Ovary (tissue), 9 donors: ENCODE results near the gene PLCL1. TPM values are rescaled to one million over a fixed set of nuclear protein-coding genes. Genes with fewer than 3 reads are reported as not detected.

Experiments
- DNase-seq, 5 donors: peaks; one replicate each; pipeline ENCODE4 v3.0.0-alpha.2; 2019 to 2020
- H3K27ac ChIP-seq, 2 donors: fragments of 200-600 bp; one replicate each; pipeline versions ENCODE4 v1.5.1 to v1.8.0; 2019 to 2022
- H3K27me3 ChIP-seq: fragments of 200-600 bp; one replicate; pipeline ENCODE4 v1.8.0; 2022
- H3K36me3 ChIP-seq: fragments of 200-600 bp; sonication (generic); one replicate; pipeline ENCODE4 v1.5.1; 2019
- H3K4me1 ChIP-seq: one replicate; pipeline ENCODE4 v1.8.1; 2013; ENCODE audit warnings: mild to moderate bottlenecking, moderate library complexity; ENCODE audit not compliant: insufficient read depth
- H3K4me3 ChIP-seq: fragments of 200-600 bp; sonication (generic); one replicate; pipeline ENCODE4 v1.5.1; 2017
- H3K9me3 ChIP-seq, 2 donors: fragments of 200-600 bp in 1 of 2; sonication (generic) in 1 of 2; one replicate each; pipeline versions ENCODE4 v1.5.1 to v1.8.1; 2013 to 2019; ENCODE audit warnings: mild to moderate bottlenecking in 1 of 2, moderate library complexity in 1 of 2
- EP300 ChIP-seq: sonication (generic); formaldehyde crosslinking; IDR thresholded peaks from one replicate; pipeline ENCODE4 v1.6.1; 2017; ENCODE audit warnings: antibody characterized with exemption
- POLR2A ChIP-seq: fragments of 450-650 bp; IDR thresholded peaks from one replicate; pipeline ENCODE4 v1.6.1; 2017; ENCODE audit warnings: antibody characterized with exemption, mild to moderate bottlenecking, moderate library complexity
- WGBS, 3 donors: extraction: QIAGEN DNeasy Blood & Tissue Kit in 1 of 3; methylation state at CpG; one replicate each; pipeline versions ENCODE4 v1.1.5 to v1.1.7; 2013 to 2017; 5-methylcytosine and 5-hydroxymethylcytosine counted together
- intact Hi-C, 4 donors: fragments of 100-400 bp; cut with DNase I; formaldehyde crosslinking; loops; one replicate each; pipeline versions ENCODE4 v1.11.0 to v1.15.1; 2022 to 2023
- polyA plus RNA-seq, 2 donors: library from polyadenylated mRNA; stranded (reverse); fragments of 200-250 nt in 1 of 2; fragments of 350-450 nt in 1 of 2; fragmentation: Illumina TruSeq in 1 of 2; extraction: RNeasy Lipid Tissue Mini Kit (QIAGEN cat#74804) in 1 of 2; gene quantifications; one replicate each; pipeline ENCODE4 v1.2.3, GENCODE V29; 2013 to 2014
- total RNA-seq, 7 donors: library from RNA; depleted of rRNA in 2 of 7; stranded (reverse); fragments of >200 nt in 2 of 7; fragmentation: NEBNext Ultra II Directional in 3 of 7; extraction: Animal tissue kit (Norgen Biotek cat#: 25700) in 3 of 7; gene quantifications; one replicate each; pipeline versions ENCODE4 v1.1.0 to v1.2.4, GENCODE V29; 2016 to 2023
- TF ChIP-seq, protein P1 (sequence below), 3 donors: fragments of 450-650 bp in 2 of 3; fragments of 200-600 bp in 1 of 3; IDR thresholded peaks; one replicate each; pipeline versions ENCODE4 v1.5.1 to v1.8.0; 2016 to 2022; ENCODE audit warnings: antibody characterized with exemption in 3 of 3, mild to moderate bottlenecking in 1 of 3
- donor health status: DM: no; HTN: no; CAD: no; lungs with moderate emphysema.
- donor health status: DM: no; HTN: no; CAD: no.
- donor health status: Bipolar disorder and iron deficiency.
- donor health status: DM: yes; HTN: yes; CAD: no.
- donor health status: DM: no; HTN: no; CAD: no.
- donor health status: DM: yes; HTN: yes; CAD: no.

The PLCL1 gene
- total and polyA plus RNA-seq, 9 donors: 8.4 to 17.9 (median 11.1) TPM

- WGBS, 3 donors: 78 to 85% (median 80%) methylated on average over 3 of the region's 3 CpGs
- no peaks in the 10 kb centered on the region for H3K36me3 ChIP-seq
- no peak overlapping the region for H3K4me3 ChIP-seq
- intact Hi-C loops: no loop called here
- DNase-seq: no peak
- no peak overlapping the region for H3K27ac ChIP-seq
- H3K9me3 ChIP-seq: no peaks in the 10 kb centered on the region
- no peaks in the 10 kb centered on the region for H3K27me3 ChIP-seq
- TF ChIP-seq, protein P1, sequence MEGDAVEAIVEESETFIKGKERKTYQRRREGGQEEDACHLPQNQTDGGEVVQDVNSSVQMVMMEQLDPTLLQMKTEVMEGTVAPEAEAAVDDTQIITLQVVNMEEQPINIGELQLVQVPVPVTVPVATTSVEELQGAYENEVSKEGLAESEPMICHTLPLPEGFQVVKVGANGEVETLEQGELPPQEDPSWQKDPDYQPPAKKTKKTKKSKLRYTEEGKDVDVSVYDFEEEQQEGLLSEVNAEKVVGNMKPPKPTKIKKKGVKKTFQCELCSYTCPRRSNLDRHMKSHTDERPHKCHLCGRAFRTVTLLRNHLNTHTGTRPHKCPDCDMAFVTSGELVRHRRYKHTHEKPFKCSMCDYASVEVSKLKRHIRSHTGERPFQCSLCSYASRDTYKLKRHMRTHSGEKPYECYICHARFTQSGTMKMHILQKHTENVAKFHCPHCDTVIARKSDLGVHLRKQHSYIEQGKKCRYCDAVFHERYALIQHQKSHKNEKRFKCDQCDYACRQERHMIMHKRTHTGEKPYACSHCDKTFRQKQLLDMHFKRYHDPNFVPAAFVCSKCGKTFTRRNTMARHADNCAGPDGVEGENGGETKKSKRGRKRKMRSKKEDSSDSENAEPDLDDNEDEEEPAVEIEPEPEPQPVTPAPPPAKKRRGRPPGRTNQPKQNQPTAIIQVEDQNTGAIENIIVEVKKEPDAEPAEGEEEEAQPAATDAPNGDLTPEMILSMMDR (IDR thresholded peaks at IDR 0.05): no peak
- TF ChIP-seq EP300: no peak
- no peak for TF ChIP-seq POLR2A
- H3K4me1 ChIP-seq: no peaks in the 10 kb centered on the region
Measured at GRCh38 chr2:197986977-197987376, 182.6 kb downstream of the PLCL1 start.

DNA sequence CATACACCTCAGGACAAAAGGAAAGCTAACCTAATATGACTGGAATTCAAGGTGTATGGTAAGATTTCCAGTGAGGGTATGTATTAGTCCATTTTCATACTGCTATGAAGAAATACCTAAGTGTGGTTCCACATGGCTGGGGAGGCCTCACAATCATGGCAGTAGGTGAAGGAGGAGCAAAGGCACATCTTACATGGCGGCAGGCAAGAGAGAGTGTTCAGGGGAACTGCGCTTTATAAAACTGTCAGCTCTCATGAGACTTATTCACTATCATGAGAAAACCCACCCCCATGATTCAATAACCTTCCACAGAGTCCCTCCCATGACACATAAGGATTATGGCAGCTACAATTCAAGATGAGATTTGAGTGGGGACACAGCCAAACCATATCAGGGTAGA, 186.0 kb downstream of the PLCL1 start:
- intact Hi-C loops: no loop called here
- no peaks in the 10 kb centered on the region for H3K9me3 ChIP-seq
- no peaks in the 10 kb centered on the region for H3K36me3 ChIP-seq
- TF ChIP-seq, protein P1 (IDR thresholded peaks at IDR 0.05): no peak
- TF ChIP-seq EP300: no peak
- no peak for TF ChIP-seq POLR2A
- H3K27ac ChIP-seq: no peak overlapping the region
- no peak overlapping the region for H3K4me3 ChIP-seq
- no peaks in the 10 kb centered on the region for H3K27me3 ChIP-seq
- H3K4me1 ChIP-seq: no peaks in the 10 kb centered on the region
- 98 to 99% (median 98%) methylated on average over 2 of the region's 2 CpGs for WGBS, 3 donors
- DNase-seq: no peak

GRCh38 chr2:197992482-197993133, 188.2 kb downstream of the PLCL1 start:
- no peaks in the 10 kb centered on the region for H3K36me3 ChIP-seq
- no peaks in the 10 kb centered on the region for H3K27me3 ChIP-seq
- no peak overlapping the region for H3K27ac ChIP-seq
- H3K4me1 ChIP-seq: peaks cover 2% of the 10 kb centered on the region
- DNase-seq: no peak
- no peaks in the 10 kb centered on the region for H3K9me3 ChIP-seq
- TF ChIP-seq, protein P1 (IDR thresholded peaks at IDR 0.05): no peak
- no peak for TF ChIP-seq POLR2A
- TF ChIP-seq EP300: no peak
- WGBS, 3 donors: 88 to 93% (median 93%) methylated on average over 4 of the region's 4 CpGs
- no peak overlapping the region for H3K4me3 ChIP-seq
- intact Hi-C loops: no loop called here

- Histone ChIP-seq H3K4me3 (no peak overlapping the region), H3K9me3 (no peaks in the 10 kb centered on the region), H3K36me3 (no peaks in the 10 kb centered on the region), H3K27ac (no peak overlapping the region), H3K27me3 (no peaks in the 10 kb centered on the region), H3K4me1 (peaks cover 3% of the 10 kb centered on the region)
- DNase-seq: no peak
- intact Hi-C loops: no loop called here
- TF ChIP-seq POLR2A (no peak), EP300 (no peak)
- TF ChIP-seq, protein P1 (IDR thresholded peaks at IDR 0.05): no peak
Measured at GRCh38 chr2:197993363-197993762, 189.0 kb downstream of the PLCL1 start.
